ENCODE results near the gene TRPC3.

The TRPC3 gene

DNA sequence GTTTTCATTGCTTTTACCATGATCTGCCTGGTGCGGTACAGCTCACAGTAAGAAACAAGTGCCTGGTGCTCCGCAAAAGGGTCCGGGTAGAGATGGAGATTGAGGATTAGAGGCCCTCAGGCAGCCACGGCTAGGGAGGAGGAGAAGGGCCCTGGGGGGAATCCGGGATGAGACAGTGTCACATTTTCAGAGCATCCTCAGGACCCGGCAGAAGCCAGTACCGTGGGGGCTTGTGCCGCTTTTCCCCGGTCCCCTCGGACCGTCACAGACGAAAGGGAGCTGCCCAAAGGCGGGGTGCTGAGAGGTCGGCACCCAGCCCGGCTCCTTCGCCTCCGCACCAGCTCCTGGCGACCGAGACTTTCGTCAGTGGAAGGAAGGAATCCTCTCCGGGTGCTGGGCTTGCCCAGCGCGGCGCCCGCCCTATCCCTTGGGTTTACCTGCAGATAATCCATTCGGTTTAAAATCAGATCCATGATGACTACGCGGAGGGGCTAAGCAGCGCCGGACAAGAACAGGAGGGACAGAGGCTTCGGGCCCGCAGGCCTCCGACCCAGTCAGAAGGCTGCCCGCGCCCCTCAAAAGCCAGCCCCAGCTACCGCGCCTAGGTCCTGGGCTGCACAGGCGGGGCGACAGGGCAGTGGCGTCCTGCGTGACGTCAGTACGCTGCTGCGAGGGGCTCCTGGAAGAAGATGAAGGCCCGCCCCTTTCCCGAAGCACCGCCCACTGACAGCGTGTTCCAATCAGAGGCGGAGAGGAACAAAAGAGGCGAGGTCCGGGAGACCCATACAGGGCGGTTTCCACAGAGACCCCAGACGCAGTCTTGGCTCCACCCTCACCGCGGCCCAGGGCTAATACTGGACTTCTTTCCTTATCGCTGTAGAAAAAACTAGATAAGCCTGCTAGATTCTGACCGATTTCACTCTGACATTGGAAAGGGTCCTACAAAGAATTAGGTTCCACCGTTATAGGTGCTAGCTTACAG, 81.7 kb downstream of the TRPC3 start, which contains the start of gene BBS7:
Gene BBS7 (minus strand): TSS at position 634 of the 982 bp plus-strand sequence. CDS start 161 bp downstream, at position 473.
- DNase-seq, result peak; percentile 96 to 98

- DNase-seq, result no peak
Observed at GRCh38 chr4:121863799-121864198, 88.1 kb downstream of the TRPC3 start.

- DNase-seq, result no peak
Observed at GRCh38 chr4:121861426-121861825, 90.4 kb downstream of the TRPC3 start.

DNA sequence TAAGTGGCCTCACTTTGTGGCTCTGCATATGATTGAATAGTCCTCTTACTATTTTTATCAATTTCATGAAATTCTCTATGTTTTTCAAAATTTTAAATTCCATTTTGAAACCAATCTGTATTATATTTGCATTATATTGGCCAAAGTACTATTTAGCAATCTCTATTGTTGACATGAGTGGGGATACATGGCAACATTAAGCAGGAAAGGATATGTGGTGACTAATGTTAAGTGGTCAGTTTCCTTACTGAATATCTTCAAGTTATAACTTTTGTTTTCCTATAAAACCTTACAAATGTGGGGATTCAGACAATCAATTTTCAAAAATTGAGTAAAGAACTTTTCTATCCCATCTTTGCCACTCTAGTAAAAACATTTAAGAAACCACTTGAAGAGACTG, 91.7 kb downstream of the TRPC3 start:
- no peak for DNase-seq

GRCh38 chr4:121851354-121851753, 100.5 kb downstream of the TRPC3 start:
- no peak for DNase-seq

- no peak for DNase-seq
Observed at GRCh38 chr4:121846662-121847061, 105.2 kb downstream of the TRPC3 start.

GRCh38 chr4:121842862-121843261, 109.0 kb downstream of the TRPC3 start:
- DNase-seq, result no peak

- DNase-seq, result no peak
Observed at GRCh38 chr4:121838136-121838535, 113.7 kb downstream of the TRPC3 start.

DNA sequence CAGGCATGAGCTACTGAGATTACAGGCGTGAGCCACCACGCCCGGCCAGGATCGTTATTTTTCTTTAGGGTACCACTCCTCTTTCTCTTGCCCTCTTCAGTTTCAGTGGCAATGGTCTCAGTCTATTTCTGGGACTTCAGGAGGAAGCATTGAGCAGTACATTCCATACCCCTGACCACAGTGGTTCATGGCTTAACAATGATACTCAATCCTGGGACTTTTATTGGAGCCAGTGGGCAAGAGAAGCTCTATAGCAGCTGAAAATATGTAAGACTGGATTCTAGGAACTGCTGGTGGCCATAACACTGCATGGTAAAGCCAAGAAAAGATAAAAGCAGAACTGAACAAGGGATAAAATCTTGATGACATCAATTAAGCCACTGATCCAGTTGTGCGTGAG, 122.3 kb downstream of the TRPC3 start:
- DNase-seq, result no peak
